GM21423 (cell line): ENCODE results near the gene SPDYE18.
"Not testable (repeated sequence)": the region's sequence is repeated elsewhere in the genome, so short reads cannot be mapped to it uniquely, and the experiment has no call there.

Experiments
- ATAC-seq: cut with Tn5 transposase; IDR thresholded peaks from one replicate; pipeline ENCODE4 v1.9.1; 2021; ENCODE audit warnings: mild to moderate bottlenecking, moderate library complexity; ENCODE audit not compliant: unreplicated experiment

Gene SPDYE18

GRCh38 chr7:77062557-77062956 lies at the start of gene SPDYE18:
Gene SPDYE18 (minus strand): TSS chr7:77062558. CDS start chr7:77060512, 2,046 bp downstream.
- not testable (repeated sequence) for ATAC-seq

- ATAC-seq: not testable (repeated sequence)
Measured at GRCh38 chr7:77108362-77108761, 46.0 kb upstream of the SPDYE18 start.

GRCh38 chr7:77107659-77108058 lies 45.3 kb upstream of the SPDYE18 start:
- ATAC-seq: not testable (repeated sequence)

- ATAC-seq: not testable (repeated sequence)
Measured at GRCh38 chr7:77105904-77106303, 43.5 kb upstream of the SPDYE18 start.

- ATAC-seq: not testable (repeated sequence)
Measured at GRCh38 chr7:77102671-77103070, 40.3 kb upstream of the SPDYE18 start.

GRCh38 chr7:77101187-77101586 lies 38.8 kb upstream of the SPDYE18 start:
- not testable (repeated sequence) for ATAC-seq

- not testable (repeated sequence) for ATAC-seq
Measured at GRCh38 chr7:77100501-77100900, 38.1 kb upstream of the SPDYE18 start.

GRCh38 chr7:77092301-77092700 lies 29.9 kb upstream of the SPDYE18 start:
- ATAC-seq: not testable (repeated sequence)

GRCh38 chr7:77082192-77082591 lies 19.8 kb upstream of the SPDYE18 start:
- ATAC-seq: not testable (repeated sequence)

- ATAC-seq: not testable (repeated sequence)
Measured at GRCh38 chr7:77080236-77080635, 17.9 kb upstream of the SPDYE18 start.

- ATAC-seq: not testable (repeated sequence)
Measured at GRCh38 chr7:77079624-77080023, 17.3 kb upstream of the SPDYE18 start.

GRCh38 chr7:77079112-77079511 lies 16.8 kb upstream of the SPDYE18 start:
- ATAC-seq: not testable (repeated sequence)

- ATAC-seq: not testable (repeated sequence)
Measured at GRCh38 chr7:77077060-77077459, 14.7 kb upstream of the SPDYE18 start.

- ATAC-seq: not testable (repeated sequence)
Measured at GRCh38 chr7:77074786-77075396, 12.5 kb upstream of the SPDYE18 start.

- not testable (repeated sequence) for ATAC-seq
Measured at GRCh38 chr7:77071108-77071507, 8.8 kb upstream of the SPDYE18 start.

GRCh38 chr7:77065869-77066268 lies 3.5 kb upstream of the SPDYE18 start:
- ATAC-seq: not testable (repeated sequence)

- ATAC-seq: not testable (repeated sequence)
Measured at GRCh38 chr7:77063732-77064131, 1.4 kb upstream of the SPDYE18 start.

GRCh38 chr7:77032261-77032660 lies 30.1 kb downstream of the SPDYE18 start, which contains the start of gene SPDYE17:
Gene SPDYE17 (minus strand): TSS chr7:77032361. CDS start chr7:77030570, 1,791 bp downstream.
- not testable (repeated sequence) for ATAC-seq

- ATAC-seq: not testable (repeated sequence)
Measured at GRCh38 chr7:77026349-77026748, 36.0 kb downstream of the SPDYE18 start.

GRCh38 chr7:77010074-77010680 lies 52.2 kb downstream of the SPDYE18 start:
- not testable (repeated sequence) for ATAC-seq

GRCh38 chr7:77008000-77008399 lies 54.4 kb downstream of the SPDYE18 start:
- ATAC-seq: not testable (repeated sequence)
